M059J (cell line): ENCODE measurements around the gene RAB3B. TPM values are rescaled to one million over a fixed set of nuclear protein-coding genes. Genes with fewer than 3 reads are reported as not detected.
A peak's percentile ranks its signal among the peaks of the same experiment; 100 is the strongest.

Experiments
- DNase-seq: peaks from one replicate; pipeline ENCODE4 v3.0.0-alpha.2; 2012; ENCODE audit warnings: low read depth
- total RNA-seq: library from RNA; depleted of rRNA; stranded (reverse); fragments of >200 nt; shearing (Covaris generic); gene quantifications from 2 replicates; pipeline ENCODE4 v1.2.3, GENCODE V29; 2014; rRNA removed

The RAB3B gene
- total RNA-seq, 1 experiment from 2014 or later: 12.6 TPM

- no peak for DNase-seq
These were observed 119.0 kb downstream of the RAB3B start for GRCh38 chr1:51871351-51871975.

- no peak for DNase-seq
These were observed 119.7 kb downstream of the RAB3B start for GRCh38 chr1:51870603-51871350.

- DNase-seq: no peak
These were observed 122.8 kb downstream of the RAB3B start for GRCh38 chr1:51867479-51868232.

- no peak for DNase-seq
These were observed 127.1 kb downstream of the RAB3B start for GRCh38 chr1:51863384-51863783.

- peak; percentile 29 for DNase-seq
These were observed 128.8 kb downstream of the RAB3B start for GRCh38 chr1:51861669-51862068.

- DNase-seq: no peak
These were observed 130.8 kb downstream of the RAB3B start for GRCh38 chr1:51859735-51860134.

GRCh38 chr1:51859333-51859732 lies 131.2 kb downstream of the RAB3B start:
- no peak for DNase-seq

GRCh38 chr1:51858892-51859291 lies 131.6 kb downstream of the RAB3B start:
- DNase-seq: no peak

Other genes with a start within 250 kb of the RAB3B start
- 58.4 and 82.9 TPM in 2 replicates for gene NRDC, start 112.0 kb downstream of the RAB3B start, total RNA-seq
- gene KTI12, start 43.1 kb upstream of the RAB3B start, total RNA-seq: 16.0 and 25.4 TPM in 2 replicates
- gene TXNDC12, start 64.5 kb upstream of the RAB3B start, total RNA-seq: 91.3 and 116 TPM in 2 replicates
- gene BTF3L4, start 65.6 kb upstream of the RAB3B start, total RNA-seq: 95.2 and 130 TPM in 2 replicates
- gene ZFYVE9, start 151.4 kb upstream of the RAB3B start, total RNA-seq: 9.2 and 13.5 TPM in 2 replicates